ENCODE data around the gene FAAP20.

GRCh38 chr1:2177946-2178538 lies 16.5 kb downstream of the FAAP20 start:
- TF ChIP-seq POLR2A (IDR thresholded peaks at IDR 0.05) (no peak), CTCF (IDR thresholded peaks at IDR 0.05) (no peak)

All from testis (tissue), 2 donors.